ENCODE measurements around the gene CEP135.

CEP135 gene

DNA sequence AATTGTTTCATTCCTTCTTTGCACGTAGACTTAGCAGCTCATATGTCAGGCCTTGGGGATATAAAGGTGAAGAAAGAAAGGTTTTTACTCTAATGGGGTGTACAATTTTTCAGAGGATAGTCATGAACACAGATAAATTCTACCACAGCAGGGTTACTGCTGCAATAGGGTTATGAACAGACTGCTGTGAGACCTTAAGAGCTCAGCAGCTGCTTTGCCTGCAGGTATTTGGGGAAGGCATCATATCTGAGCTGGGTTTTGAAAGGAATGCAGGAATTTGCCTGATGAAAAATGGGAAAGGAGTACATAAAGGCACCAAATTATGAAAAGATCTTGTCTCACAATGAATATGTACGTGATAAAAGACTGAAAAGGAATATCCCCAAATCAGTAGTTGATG is 128.9 kb downstream of the CEP135 start:
- no peak for DNase-seq (ENCODE audit: low read depth, low spot score)

DNA sequence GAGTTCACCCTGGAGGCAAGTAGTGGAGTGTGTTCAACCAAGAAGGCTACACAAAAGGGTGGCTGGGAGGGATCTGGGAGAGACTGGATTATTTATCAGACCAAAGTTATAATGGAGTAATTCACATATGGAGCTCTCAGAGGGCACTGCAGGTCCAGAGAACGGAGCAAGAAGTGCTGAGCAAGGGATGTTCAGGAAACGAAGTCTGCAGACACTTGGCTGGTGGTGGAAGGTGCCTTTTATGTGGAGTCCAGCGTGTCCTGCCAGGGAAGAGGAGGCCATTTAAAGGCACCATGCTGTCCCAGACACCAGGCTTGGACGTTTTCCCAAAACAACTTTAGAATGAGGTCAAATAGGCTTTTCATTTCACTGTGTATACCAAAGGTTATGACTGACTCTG is 130.1 kb downstream of the CEP135 start:
- no peak for DNase-seq (ENCODE audit: low read depth, low spot score)

DNA sequence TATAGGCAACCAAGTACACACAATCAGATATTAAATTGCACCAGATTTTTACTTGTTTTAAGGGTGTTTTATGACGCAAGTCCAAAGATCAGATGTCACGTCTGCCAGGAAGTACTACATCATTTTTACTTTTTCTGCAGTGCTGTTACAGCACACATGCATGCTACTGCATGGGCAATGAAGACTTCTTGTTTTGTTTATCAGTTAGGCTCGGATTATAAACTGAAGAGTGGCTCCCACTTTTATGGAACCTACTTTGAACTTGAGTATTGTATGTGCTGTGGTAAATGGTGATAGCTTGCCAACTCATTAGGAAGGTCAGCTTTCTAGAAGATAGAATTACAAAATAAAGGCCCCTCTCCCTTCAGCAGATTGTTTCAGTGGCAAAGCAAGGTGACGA is 131.6 kb downstream of the CEP135 start:
- no peak for DNase-seq (ENCODE audit: low read depth, low spot score)

DNA sequence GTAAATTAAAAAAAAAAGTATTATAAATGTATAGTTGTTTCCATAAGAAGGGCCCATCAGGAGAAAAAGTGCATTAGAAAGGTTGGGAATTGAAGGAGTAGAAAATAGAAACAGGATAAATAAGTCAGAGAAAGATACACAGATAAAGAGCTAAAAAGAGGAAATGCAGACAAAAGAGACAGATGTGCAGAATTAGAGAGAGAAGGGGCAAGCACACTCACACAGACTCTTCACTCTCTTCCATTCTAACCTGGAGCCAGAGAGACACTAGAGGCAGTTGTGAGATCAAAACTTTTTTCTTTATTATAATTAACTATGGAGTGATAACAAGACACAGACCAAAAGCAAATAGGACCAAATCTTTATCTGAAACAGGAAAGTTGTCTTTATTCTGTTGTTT is 134.1 kb downstream of the CEP135 start:
- DNase-seq (ENCODE audit: low read depth, low spot score): no peak

Data from activated naive CD8-positive, alpha-beta T cell treated with anti-CD3 and anti-CD28 coated beads, Interleukin-2, amount 50 U/mL, for 16 hours (primary cell).